GM12872 (cell line): ENCODE results near the gene BCKDHA.

Experiments used
- TF ChIP-seq, protein P1 (sequence below): IDR thresholded peaks from 3 replicates; pipeline ENCODE4 v1.5.1; 2011; ENCODE audit warnings: low read depth, mild to moderate bottlenecking, low read length, moderate library complexity; ENCODE audit not compliant: insufficient read depth

Gene BCKDHA

GRCh38 chr19:41411100-41411967 lies 13.7 kb downstream of the BCKDHA start:
- TF ChIP-seq, protein P1, sequence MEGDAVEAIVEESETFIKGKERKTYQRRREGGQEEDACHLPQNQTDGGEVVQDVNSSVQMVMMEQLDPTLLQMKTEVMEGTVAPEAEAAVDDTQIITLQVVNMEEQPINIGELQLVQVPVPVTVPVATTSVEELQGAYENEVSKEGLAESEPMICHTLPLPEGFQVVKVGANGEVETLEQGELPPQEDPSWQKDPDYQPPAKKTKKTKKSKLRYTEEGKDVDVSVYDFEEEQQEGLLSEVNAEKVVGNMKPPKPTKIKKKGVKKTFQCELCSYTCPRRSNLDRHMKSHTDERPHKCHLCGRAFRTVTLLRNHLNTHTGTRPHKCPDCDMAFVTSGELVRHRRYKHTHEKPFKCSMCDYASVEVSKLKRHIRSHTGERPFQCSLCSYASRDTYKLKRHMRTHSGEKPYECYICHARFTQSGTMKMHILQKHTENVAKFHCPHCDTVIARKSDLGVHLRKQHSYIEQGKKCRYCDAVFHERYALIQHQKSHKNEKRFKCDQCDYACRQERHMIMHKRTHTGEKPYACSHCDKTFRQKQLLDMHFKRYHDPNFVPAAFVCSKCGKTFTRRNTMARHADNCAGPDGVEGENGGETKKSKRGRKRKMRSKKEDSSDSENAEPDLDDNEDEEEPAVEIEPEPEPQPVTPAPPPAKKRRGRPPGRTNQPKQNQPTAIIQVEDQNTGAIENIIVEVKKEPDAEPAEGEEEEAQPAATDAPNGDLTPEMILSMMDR: no peak

DNA sequence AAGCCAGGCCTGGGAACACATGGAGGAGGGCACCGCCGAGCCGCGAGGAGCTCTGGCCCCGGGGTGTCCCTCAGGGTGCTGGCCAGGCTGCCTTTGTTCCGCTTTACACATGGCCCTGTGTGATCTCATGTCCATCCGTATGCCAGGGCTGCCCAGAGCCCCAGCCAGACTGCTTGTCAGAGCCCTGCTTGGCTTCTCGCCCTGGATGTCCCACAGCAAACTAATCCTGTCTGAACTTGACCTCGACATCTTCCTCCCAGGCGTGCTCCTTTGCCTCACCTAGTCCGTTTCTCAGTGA lies 14.3 kb downstream of the BCKDHA start:
- TF ChIP-seq, protein P1: no peak

GRCh38 chr19:41412953-41413352 lies 15.3 kb downstream of the BCKDHA start:
- TF ChIP-seq, protein P1: no peak

DNA sequence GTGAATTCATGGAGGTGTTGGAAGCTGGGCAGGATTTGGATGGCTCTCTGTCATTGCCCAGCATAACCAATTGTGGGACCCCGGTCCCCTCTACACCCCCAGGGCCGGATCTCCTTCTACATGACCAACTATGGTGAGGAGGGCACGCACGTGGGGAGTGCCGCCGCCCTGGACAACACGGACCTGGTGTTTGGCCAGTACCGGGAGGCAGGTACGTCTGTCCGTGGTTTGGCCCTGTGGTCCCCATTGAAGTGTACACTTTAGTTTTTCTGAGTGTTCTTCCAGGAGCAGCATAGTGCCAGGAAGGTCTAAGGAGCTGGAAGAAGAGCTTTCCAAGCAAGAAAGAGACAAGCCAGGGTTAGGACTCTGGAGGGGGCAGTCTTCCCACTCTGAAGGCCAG lies 16.3 kb downstream of the BCKDHA start:
- TF ChIP-seq, protein P1: no peak

GRCh38 chr19:41414461-41414860 lies 16.8 kb downstream of the BCKDHA start:
- TF ChIP-seq, protein P1: no peak

DNA sequence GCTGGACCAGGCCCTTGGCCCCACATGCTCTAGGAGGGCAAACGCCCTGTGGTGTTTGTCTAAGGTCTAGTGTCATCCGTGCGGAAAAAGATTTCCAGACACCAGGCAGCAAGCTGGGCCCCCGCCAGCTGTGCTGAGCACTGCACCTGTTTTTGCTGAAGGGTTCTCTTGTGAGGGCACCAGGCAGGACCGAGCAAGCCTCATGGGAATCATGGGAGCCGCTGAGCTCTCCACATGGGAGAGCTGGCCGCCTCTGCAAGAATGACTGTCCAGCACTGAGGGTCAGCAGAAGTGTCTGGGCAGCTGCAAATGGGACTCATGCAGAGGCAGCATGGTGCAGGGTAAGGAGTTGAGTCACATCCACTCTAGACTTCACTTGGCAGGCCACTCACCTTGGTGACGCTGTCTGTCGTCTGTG lies 17.5 kb downstream of the BCKDHA start:
- TF ChIP-seq, protein P1: no peak

DNA sequence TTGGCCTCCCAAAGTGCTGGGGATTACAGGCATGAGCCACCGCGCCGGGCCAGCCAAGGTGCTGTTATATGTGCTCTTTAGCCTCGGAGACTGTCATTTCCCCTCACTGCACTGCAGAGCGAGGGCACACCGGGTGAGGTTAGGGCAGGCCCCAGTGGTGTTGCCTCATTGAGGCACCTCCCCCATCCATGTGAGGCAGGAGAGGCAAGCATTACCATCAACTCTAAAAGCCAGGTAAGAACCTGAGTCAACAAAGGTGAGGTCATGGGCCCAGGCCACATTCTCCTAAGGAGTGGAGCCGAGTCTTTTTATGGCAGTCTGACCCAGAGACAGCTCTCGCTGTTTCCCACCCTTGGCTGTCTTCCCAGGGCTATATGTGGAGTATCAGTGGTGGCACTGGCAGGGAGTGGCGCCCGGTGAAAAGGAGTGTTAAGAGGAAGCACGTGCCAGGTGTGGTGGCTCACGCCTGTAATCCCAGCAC lies 18.6 kb downstream of the BCKDHA start:
- TF ChIP-seq, protein P1: no peak
